ENCODE measurements around the gene PTTG2.

DNA sequence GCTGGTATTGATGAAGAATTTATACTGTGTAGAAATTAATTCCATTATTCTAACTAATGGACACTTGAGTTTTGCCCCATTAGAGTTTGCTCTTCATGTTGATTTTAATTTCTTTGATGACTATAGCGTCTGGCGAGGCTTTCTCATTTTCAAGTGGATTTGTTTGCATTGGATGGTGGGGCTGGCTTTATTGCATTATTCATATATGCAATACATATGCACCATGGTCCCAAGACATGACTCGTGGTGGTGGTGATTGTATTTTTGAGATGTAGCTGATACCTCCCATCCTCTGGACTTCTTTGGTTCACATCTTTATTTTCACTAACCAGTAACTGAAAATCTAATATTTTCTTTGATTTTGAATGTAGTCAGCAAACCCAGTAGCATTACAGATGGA lies 39.8 kb downstream of the PTTG2 start:
- TF ChIP-seq CTCF (IDR thresholded peaks at IDR 0.05; ENCODE audit: poor library complexity, severe bottlenecking) (no peak), EZH2 (IDR thresholded peaks at IDR 0.05; ENCODE audit: borderline replicate concordance, insufficient read depth, low read length, poor library complexity, severe bottlenecking) (no peak), POLR2AphosphoS5 (IDR thresholded peaks at IDR 0.05) (no peak), REST (IDR thresholded peaks at IDR 0.05; ENCODE audit: borderline replicate concordance) (no peak)

Data from neural cell (in vitro differentiated cells).